GM23338 (cell line): ENCODE results near the gene NUCB1. TPM values are rescaled to one million over a fixed set of nuclear protein-coding genes. Genes with fewer than 3 reads are reported as not detected.

Experiments used
- ATAC-seq: fragments of 200-7000 bp; cut with Tn5 transposase; 3 replicates; pipeline ENCODE4 v1.9.1; 2020
- DNase-seq: peaks from one replicate; pipeline ENCODE4 v3.0.0-alpha.2; 2015; ENCODE audit warnings: low spot score
- H2AFZ ChIP-seq: fragments of 200-600 bp; sonication (generic); 2 replicates; pipeline ENCODE4 v1.8.0; 2016; ENCODE audit warnings: antibody characterized with exemption, mild to moderate bottlenecking, moderate library complexity
- H3F3A ChIP-seq: fragments of 200-600 bp; sonication (generic); replicated peaks from 2 replicates; pipeline ENCODE4 v1.8.0; 2017; ENCODE audit warnings: antibody characterized with exemption, mixed run types, low read depth
- H3K27ac ChIP-seq: fragments of 200-600 bp; sonication (generic); 2 replicates; pipeline ENCODE4 v1.6.1; 2016; ENCODE audit warnings: low read depth
- H3K27me3 ChIP-seq: fragments of 200-600 bp; sonication (generic); 2 replicates; pipeline ENCODE4 v1.8.0; 2016; ENCODE audit warnings: mild to moderate bottlenecking, mixed run types, moderate library complexity; ENCODE audit not compliant: insufficient read depth
- H3K36me3 ChIP-seq: fragments of 200-600 bp; sonication (generic); 2 replicates; pipeline ENCODE4 v1.8.0; 2016; ENCODE audit warnings: mild to moderate bottlenecking; ENCODE audit not compliant: insufficient read depth
- H3K4me1 ChIP-seq: fragments of 200-600 bp; sonication (generic); 2 replicates; pipeline ENCODE4 v1.8.0; 2016; ENCODE audit warnings: mild to moderate bottlenecking, moderate library complexity; ENCODE audit not compliant: insufficient read depth
- H3K4me2 ChIP-seq: fragments of 200-600 bp; sonication (generic); 2 replicates; pipeline ENCODE4 v1.7.1; 2017; ENCODE audit warnings: mixed run types
- H3K4me3 ChIP-seq: fragments of 200-600 bp; sonication (generic); 2 replicates; pipeline ENCODE4 v1.6.1; 2016; ENCODE audit warnings: mixed run types
- H3K79me2 ChIP-seq: fragments of 200-600 bp; sonication (generic); replicated peaks from 2 replicates; pipeline ENCODE4 v1.8.0; 2017; ENCODE audit warnings: mild to moderate bottlenecking; ENCODE audit not compliant: insufficient read depth
- H3K9me2 ChIP-seq: fragments of 200-600 bp; sonication (generic); 2 replicates; pipeline ENCODE4 v1.8.0; 2017; ENCODE audit not compliant: insufficient read depth
- H4K20me1 ChIP-seq: fragments of 200-600 bp; sonication (generic); replicated peaks from 2 replicates; pipeline ENCODE4 v1.8.0; 2017; ENCODE audit warnings: mild to moderate bottlenecking; ENCODE audit not compliant: insufficient read depth
- H3K27ac Mint-ChIP-seq: 2 replicates; pipeline ENCODE4 v1.8.0; 2020; ENCODE audit warnings: inconsistent platforms, mild to moderate bottlenecking, moderate library complexity, mixed read lengths
- H3K27me3 Mint-ChIP-seq: 3 replicates; pipeline ENCODE4 v1.8.0; 2022; ENCODE audit warnings: low read depth, mild to moderate bottlenecking, moderate library complexity, mixed read lengths, inconsistent platforms; ENCODE audit not compliant: insufficient read depth, poor library complexity
- H3K36me3 Mint-ChIP-seq: 3 replicates; pipeline ENCODE4 v1.8.0; 2021; ENCODE audit warnings: low read depth, mild to moderate bottlenecking, inconsistent platforms, moderate library complexity, mixed read lengths
- H3K4me1 Mint-ChIP-seq: 3 replicates; pipeline ENCODE4 v1.8.0; 2020; ENCODE audit warnings: mild to moderate bottlenecking, inconsistent platforms, mixed read lengths
- H3K4me3 Mint-ChIP-seq: 3 replicates; pipeline ENCODE4 v1.8.0; 2021; ENCODE audit warnings: moderate library complexity, mild to moderate bottlenecking, inconsistent platforms, mixed read lengths
- H3K9me3 Mint-ChIP-seq: 3 replicates; pipeline ENCODE4 v1.8.0; 2020; ENCODE audit warnings: moderate library complexity, mild to moderate bottlenecking, inconsistent platforms, mixed read lengths
- CREB1 ChIP-seq: fragments of 250-450 bp; sonication (Bioruptor Pico); IDR thresholded peaks from 2 replicates; pipeline ENCODE4 v1.5.0; 2020; ENCODE audit warnings: low read depth, mild to moderate bottlenecking, moderate library complexity
- EZH2 ChIP-seq: fragments of 200-600 bp; sonication (generic); IDR thresholded peaks from one replicate; pipeline ENCODE4 v1.8.0; 2017; ENCODE audit warnings: antibody characterized with exemption, mild to moderate bottlenecking, low read depth; ENCODE audit not compliant: unreplicated experiment
- EZH2phosphoT487 ChIP-seq: fragments of 200-600 bp; sonication (generic); IDR thresholded peaks from one replicate; pipeline ENCODE4 v1.8.1; 2018; ENCODE audit warnings: antibody characterized with exemption; ENCODE audit not compliant: unreplicated experiment
- NANOG ChIP-seq: IDR thresholded peaks from 2 replicates; pipeline ENCODE4 v1.6.1; 2016; ENCODE audit warnings: antibody characterized with exemption, borderline replicate concordance
- POLR2AphosphoS5 ChIP-seq: IDR thresholded peaks from 2 replicates; pipeline ENCODE4 v1.6.1; 2016; ENCODE audit warnings: antibody characterized with exemption, low read depth
- STAT1 ChIP-seq: IDR thresholded peaks from one replicate; pipeline ENCODE4 v1.6.1; 2016; ENCODE audit warnings: antibody characterized with exemption; ENCODE audit not compliant: unreplicated experiment
- ZNF114 ChIP-seq: fragments of 250-450 bp; sonication (Bioruptor Pico); IDR thresholded peaks from 2 replicates; pipeline ENCODE4 v1.5.0; 2020; ENCODE audit warnings: mild to moderate bottlenecking, moderate library complexity
- ZNF331 ChIP-seq: fragments of 250-450 bp; sonication (Bioruptor Pico); IDR thresholded peaks from 2 replicates; pipeline ENCODE4 v1.5.0; 2020; ENCODE audit warnings: low read depth, mild to moderate bottlenecking, moderate library complexity
- polyA plus RNA-seq: library from polyadenylated mRNA; unstranded; fragments of >200 nt; fragmentation: Nextera tagmentation; extraction: Ambion mirVana; gene quantifications from 2 replicates; pipeline ENCODE4 v1.2.1, GENCODE V29; 2016
- total RNA-seq: library from RNA; depleted of rRNA; stranded (reverse); fragments of >200 nt; shearing (Covaris generic); gene quantifications from 2 replicates; pipeline ENCODE4 v1.2.3, GENCODE V29; 2014
- TF ChIP-seq, protein P1 (sequence below): fragments of 250-450 bp; sonication (Bioruptor Pico); IDR thresholded peaks from 2 replicates; pipeline ENCODE4 v1.5.0; 2020; ENCODE audit warnings: mild to moderate bottlenecking, moderate library complexity
- TF ChIP-seq, protein P2 (sequence below), 2 experiments: fragments of 200-600 bp in 1 of 2; sonication (generic) in 1 of 2; conservative IDR thresholded peaks; 2 replicates each; pipeline versions ENCODE4 v1.5.1 to v1.6.1; 2016 to 2017; ENCODE audit warnings: antibody characterized with exemption in 2 of 2, low read depth in 2 of 2, mild to moderate bottlenecking in 2 of 2, moderate library complexity in 1 of 2

NUCB1 gene
- total and polyA plus RNA-seq, 2 experiments from 2014 or later: 57.1 to 163 TPM

DNA sequence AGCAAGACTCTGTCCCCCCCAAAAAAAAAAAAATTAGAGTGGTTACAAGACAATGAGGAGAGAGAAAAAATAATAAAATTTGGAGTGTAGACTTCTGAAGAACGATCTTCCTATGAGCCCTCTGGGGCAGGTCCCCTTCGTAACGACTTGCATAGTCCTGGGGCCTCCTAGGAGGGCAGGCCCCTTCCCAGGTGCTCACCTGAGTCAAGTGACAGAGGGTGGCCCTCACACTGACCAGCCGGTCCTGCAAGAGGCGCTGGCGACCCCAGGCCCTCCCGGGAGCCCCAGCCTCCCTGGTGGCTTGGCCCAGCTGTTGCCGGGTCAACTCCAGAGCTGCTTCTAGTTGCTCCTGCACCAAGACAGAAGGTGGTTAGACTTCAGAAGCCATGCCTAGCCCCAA, 46.6 kb upstream of the NUCB1 start (continued):
- TF ChIP-seq, protein P1, sequence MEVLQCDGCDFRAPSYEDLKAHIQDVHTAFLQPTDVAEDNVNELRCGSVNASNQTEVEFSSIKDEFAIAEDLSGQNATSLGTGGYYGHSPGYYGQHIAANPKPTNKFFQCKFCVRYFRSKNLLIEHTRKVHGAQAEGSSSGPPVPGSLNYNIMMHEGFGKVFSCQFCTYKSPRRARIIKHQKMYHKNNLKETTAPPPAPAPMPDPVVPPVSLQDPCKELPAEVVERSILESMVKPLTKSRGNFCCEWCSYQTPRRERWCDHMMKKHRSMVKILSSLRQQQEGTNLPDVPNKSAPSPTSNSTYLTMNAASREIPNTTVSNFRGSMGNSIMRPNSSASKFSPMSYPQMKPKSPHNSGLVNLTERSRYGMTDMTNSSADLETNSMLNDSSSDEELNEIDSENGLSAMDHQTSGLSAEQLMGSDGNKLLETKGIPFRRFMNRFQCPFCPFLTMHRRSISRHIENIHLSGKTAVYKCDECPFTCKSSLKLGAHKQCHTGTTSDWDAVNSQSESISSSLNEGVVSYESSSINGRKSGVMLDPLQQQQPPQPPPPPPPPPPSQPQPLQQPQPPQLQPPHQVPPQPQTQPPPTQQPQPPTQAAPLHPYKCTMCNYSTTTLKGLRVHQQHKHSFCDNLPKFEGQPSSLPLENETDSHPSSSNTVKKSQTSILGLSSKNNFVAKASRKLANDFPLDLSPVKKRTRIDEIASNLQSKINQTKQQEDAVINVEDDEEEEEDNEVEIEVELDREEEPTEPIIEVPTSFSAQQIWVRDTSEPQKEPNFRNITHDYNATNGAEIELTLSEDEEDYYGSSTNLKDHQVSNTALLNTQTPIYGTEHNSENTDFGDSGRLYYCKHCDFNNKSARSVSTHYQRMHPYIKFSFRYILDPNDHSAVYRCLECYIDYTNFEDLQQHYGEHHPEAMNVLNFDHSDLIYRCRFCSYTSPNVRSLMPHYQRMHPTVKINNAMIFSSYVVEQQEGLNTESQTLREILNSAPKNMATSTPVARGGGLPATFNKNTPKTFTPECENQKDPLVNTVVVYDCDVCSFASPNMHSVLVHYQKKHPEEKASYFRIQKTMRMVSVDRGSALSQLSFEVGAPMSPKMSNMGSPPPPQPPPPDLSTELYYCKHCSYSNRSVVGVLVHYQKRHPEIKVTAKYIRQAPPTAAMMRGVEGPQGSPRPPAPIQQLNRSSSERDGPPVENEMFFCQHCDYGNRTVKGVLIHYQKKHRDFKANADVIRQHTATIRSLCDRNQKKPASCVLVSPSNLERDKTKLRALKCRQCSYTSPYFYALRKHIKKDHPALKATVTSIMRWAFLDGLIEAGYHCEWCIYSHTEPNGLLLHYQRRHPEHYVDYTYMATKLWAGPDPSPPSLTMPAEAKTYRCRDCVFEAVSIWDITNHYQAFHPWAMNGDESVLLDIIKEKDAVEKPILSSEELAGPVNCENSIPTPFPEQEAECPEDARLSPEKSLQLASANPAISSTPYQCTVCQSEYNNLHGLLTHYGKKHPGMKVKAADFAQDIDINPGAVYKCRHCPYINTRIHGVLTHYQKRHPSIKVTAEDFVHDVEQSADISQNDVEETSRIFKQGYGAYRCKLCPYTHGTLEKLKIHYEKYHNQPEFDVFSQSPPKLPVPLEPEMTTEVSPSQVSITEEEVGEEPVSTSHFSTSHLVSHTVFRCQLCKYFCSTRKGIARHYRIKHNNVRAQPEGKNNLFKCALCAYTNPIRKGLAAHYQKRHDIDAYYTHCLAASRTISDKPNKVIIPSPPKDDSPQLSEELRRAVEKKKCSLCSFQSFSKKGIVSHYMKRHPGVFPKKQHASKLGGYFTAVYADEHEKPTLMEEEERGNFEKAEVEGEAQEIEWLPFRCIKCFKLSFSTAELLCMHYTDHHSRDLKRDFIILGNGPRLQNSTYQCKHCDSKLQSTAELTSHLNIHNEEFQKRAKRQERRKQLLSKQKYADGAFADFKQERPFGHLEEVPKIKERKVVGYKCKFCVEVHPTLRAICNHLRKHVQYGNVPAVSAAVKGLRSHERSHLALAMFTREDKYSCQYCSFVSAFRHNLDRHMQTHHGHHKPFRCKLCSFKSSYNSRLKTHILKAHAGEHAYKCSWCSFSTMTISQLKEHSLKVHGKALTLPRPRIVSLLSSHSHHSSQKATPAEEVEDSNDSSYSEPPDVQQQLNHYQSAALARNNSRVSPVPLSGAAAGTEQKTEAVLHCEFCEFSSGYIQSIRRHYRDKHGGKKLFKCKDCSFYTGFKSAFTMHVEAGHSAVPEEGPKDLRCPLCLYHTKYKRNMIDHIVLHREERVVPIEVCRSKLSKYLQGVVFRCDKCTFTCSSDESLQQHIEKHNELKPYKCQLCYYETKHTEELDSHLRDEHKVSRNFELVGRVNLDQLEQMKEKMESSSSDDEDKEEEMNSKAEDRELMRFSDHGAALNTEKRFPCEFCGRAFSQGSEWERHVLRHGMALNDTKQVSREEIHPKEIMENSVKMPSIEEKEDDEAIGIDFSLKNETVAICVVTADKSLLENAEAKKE: no peak
- TF ChIP-seq EZH2phosphoT487: no peak
- TF ChIP-seq NANOG: no peak
- no peak for TF ChIP-seq ZNF331 (CRISPR knock-in tag)
- TF ChIP-seq ZNF114 (CRISPR knock-in tag): no peak
- TF ChIP-seq EZH2: no peak
- TF ChIP-seq CREB1 (CRISPR knock-in tag): no peak
- TF ChIP-seq, protein P2, sequence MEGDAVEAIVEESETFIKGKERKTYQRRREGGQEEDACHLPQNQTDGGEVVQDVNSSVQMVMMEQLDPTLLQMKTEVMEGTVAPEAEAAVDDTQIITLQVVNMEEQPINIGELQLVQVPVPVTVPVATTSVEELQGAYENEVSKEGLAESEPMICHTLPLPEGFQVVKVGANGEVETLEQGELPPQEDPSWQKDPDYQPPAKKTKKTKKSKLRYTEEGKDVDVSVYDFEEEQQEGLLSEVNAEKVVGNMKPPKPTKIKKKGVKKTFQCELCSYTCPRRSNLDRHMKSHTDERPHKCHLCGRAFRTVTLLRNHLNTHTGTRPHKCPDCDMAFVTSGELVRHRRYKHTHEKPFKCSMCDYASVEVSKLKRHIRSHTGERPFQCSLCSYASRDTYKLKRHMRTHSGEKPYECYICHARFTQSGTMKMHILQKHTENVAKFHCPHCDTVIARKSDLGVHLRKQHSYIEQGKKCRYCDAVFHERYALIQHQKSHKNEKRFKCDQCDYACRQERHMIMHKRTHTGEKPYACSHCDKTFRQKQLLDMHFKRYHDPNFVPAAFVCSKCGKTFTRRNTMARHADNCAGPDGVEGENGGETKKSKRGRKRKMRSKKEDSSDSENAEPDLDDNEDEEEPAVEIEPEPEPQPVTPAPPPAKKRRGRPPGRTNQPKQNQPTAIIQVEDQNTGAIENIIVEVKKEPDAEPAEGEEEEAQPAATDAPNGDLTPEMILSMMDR (conservative IDR thresholded peaks at IDR 0.05; ENCODE audit: low read depth in 2 of 2): no peak

DNA sequence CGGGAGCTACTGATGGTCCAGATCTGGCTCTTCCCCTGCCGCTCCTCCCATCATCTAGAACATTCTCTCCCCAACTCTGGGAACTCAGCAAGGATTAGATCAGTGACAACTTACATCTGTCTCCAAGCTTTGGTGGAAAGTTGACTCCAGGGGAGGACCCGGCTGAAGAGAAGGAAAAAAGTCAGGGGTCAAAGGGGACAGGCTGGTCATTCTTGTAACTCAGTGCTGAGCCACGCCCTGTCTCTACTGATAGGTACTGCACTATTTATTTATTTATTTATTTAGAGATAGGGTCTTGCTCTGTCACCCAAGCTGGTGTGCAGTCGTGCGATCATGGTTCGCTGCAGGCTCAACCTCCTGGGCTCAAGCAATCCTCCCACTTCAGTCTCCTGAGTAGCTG, 46.0 kb upstream of the NUCB1 start:
- no peaks in the 10 kb centered on the region for H3K79me2 ChIP-seq
- no peak overlapping the region for H3K4me2 ChIP-seq
- Mint-ChIP-seq H3K4me3 (no peak overlapping the region), H3K27me3 (peaks cover 10% of the 10 kb centered on the region), H3K36me3 (peaks cover under 1% of the 10 kb centered on the region; the same call in 1 of the 3 replicates), H3K9me3 (no peaks in the 10 kb centered on the region), H3K4me1 (peaks cover 1% of the 10 kb centered on the region), H3K27ac (no peak overlapping the region)
- H3K4me1 ChIP-seq: peaks cover under 1% of the 10 kb centered on the region; the same call in 1 of the 2 replicates
- no peak overlapping the region for H3K4me3 ChIP-seq
- H3F3A ChIP-seq: no peaks in the 10 kb centered on the region
- H3K36me3 ChIP-seq: no peaks in the 10 kb centered on the region; the same call in 1 of the 2 replicates
- H2AFZ ChIP-seq: no peak overlapping the region
- no peak for ATAC-seq
- no peak for DNase-seq
- no peaks in the 10 kb centered on the region for H4K20me1 ChIP-seq
- no peaks in the 10 kb centered on the region for H3K9me2 ChIP-seq
- H3K27ac ChIP-seq: no peak overlapping the region
- no peaks in the 10 kb centered on the region for H3K27me3 ChIP-seq
- no peak for TF ChIP-seq ZNF114 (CRISPR knock-in tag)
- no peak for TF ChIP-seq CREB1 (CRISPR knock-in tag)
- TF ChIP-seq, protein P2 (conservative IDR thresholded peaks at IDR 0.05; ENCODE audit: low read depth in 2 of 2): no peak
- no peak for TF ChIP-seq ZNF331 (CRISPR knock-in tag)
- TF ChIP-seq STAT1: no peak
- TF ChIP-seq POLR2AphosphoS5: no peak
- no peak for TF ChIP-seq EZH2
- no peak for TF ChIP-seq EZH2phosphoT487
